Measurements from ENCODE around the gene JUN. TPM values are rescaled to one million over a fixed set of nuclear protein-coding genes. Genes with fewer than 3 reads are reported as not detected.
A peak's percentile ranks its signal among the peaks of the same experiment; 100 is the strongest.

Gene JUN
- total RNA-seq, 1 experiment from 2014 or later = 73.6 TPM

- no peaks in the 10 kb centered on the region for H3K9me2 ChIP-seq (replicated peaks; ENCODE audit: low read length)
- H3F3A ChIP-seq (ENCODE audit: low read length, unreplicated experiment) = no peaks in the 10 kb centered on the region
- no peak overlapping the region for H2AFZ ChIP-seq (ENCODE audit: low read length)
- no peak overlapping the region for H3K4me2 ChIP-seq (ENCODE audit: low read length)
- H3K27ac ChIP-seq (ENCODE audit: low read length) = no peak overlapping the region
- peaks cover 19% of the 10 kb centered on the region for H3K4me1 ChIP-seq (ENCODE audit: insufficient read depth, low read length)
- ChIA-PET POLR2A (ENCODE audit: unreplicated experiment) (no interaction called here), CTCF (interaction anchor here (0.6 kb wide), 1 partner anchor 14 kb away, joined by 7 read pairs; no protein-coding TSS in a partner anchor)
- intact Hi-C loops (cut with micrococcal nuclease) = no loop called here
- TF ChIP-seq EZH2 (IDR thresholded peaks at IDR 0.05; ENCODE audit: low read length, unreplicated experiment) (no peak), CTCF (conservative IDR thresholded peaks at IDR 0.05; ENCODE audit: low read depth, low read length) (no peak), EZH2phosphoT487 (IDR thresholded peaks at IDR 0.05; ENCODE audit: borderline replicate concordance, low read length) (no peak)
- H4K20me1 ChIP-seq (ENCODE audit: low read length) = no peaks in the 10 kb centered on the region
- no peaks in the 10 kb centered on the region for H3K27me3 ChIP-seq (ENCODE audit: low read length)
- H3K4me3 ChIP-seq (ENCODE audit: low read length) = no peak overlapping the region
- H3K9ac ChIP-seq (ENCODE audit: low read length) = no peak overlapping the region
- no peak for ATAC-seq
- H3K79me2 ChIP-seq (ENCODE audit: low read length) = no peaks in the 10 kb centered on the region
- no peaks in the 10 kb centered on the region for H3K36me3 ChIP-seq (ENCODE audit: low read depth, low read length)
- no peaks in the 10 kb centered on the region for H3K9me3 ChIP-seq (ENCODE audit: low read length)
- BruUV-seq (replicated peaks) = no TSS peak
- DNase-seq = no peak
Measured at GRCh38 chr1:58741678-58742553, 41.9 kb downstream of the JUN start.

GRCh38 chr1:58739856-58740466, 43.9 kb downstream of the JUN start:
- Histone ChIP-seq H3K4me3 (ENCODE audit: low read length) (no peak overlapping the region), H3K79me2 (ENCODE audit: low read length) (no peaks in the 10 kb centered on the region), H3F3A (ENCODE audit: low read length, unreplicated experiment) (no peaks in the 10 kb centered on the region), H3K9ac (ENCODE audit: low read length) (no peak overlapping the region), H3K27me3 (ENCODE audit: low read length) (no peaks in the 10 kb centered on the region), H3K36me3 (ENCODE audit: low read depth, low read length) (no peaks in the 10 kb centered on the region), H3K27ac (ENCODE audit: low read length) (no peak overlapping the region), H3K9me2 (replicated peaks; ENCODE audit: low read length) (no peaks in the 10 kb centered on the region), H3K4me2 (ENCODE audit: low read length) (no peak overlapping the region), H2AFZ (ENCODE audit: low read length) (no peak overlapping the region), H3K9me3 (ENCODE audit: low read length) (no peaks in the 10 kb centered on the region), H3K4me1 (ENCODE audit: insufficient read depth, low read length) (no peaks in the 10 kb centered on the region), H4K20me1 (ENCODE audit: low read length) (no peaks in the 10 kb centered on the region)
- POLR2A ChIA-PET (ENCODE audit: unreplicated experiment) = no interaction called here
- no TSS peak for BruUV-seq (replicated peaks)
- DNase-seq (peak; percentile 89), ATAC-seq (peak; percentile 77)
- intact Hi-C loops (cut with micrococcal nuclease) = loop anchor here (1.0 kb wide), 3 partner anchors 29 to 1019 kb away; no protein-coding TSS in a partner anchor
- CTCF ChIA-PET = no interaction called here
- peak; percentile 95 for TF ChIP-seq CTCF (conservative IDR thresholded peaks at IDR 0.05; ENCODE audit: low read depth, low read length)
- TF ChIP-seq EZH2phosphoT487 (IDR thresholded peaks at IDR 0.05; ENCODE audit: borderline replicate concordance, low read length) = no peak
- TF ChIP-seq EZH2 (IDR thresholded peaks at IDR 0.05; ENCODE audit: low read length, unreplicated experiment) = no peak

Measured in PC-3 (cell line).